ENCODE results near the gene CTSZ.

DNA sequence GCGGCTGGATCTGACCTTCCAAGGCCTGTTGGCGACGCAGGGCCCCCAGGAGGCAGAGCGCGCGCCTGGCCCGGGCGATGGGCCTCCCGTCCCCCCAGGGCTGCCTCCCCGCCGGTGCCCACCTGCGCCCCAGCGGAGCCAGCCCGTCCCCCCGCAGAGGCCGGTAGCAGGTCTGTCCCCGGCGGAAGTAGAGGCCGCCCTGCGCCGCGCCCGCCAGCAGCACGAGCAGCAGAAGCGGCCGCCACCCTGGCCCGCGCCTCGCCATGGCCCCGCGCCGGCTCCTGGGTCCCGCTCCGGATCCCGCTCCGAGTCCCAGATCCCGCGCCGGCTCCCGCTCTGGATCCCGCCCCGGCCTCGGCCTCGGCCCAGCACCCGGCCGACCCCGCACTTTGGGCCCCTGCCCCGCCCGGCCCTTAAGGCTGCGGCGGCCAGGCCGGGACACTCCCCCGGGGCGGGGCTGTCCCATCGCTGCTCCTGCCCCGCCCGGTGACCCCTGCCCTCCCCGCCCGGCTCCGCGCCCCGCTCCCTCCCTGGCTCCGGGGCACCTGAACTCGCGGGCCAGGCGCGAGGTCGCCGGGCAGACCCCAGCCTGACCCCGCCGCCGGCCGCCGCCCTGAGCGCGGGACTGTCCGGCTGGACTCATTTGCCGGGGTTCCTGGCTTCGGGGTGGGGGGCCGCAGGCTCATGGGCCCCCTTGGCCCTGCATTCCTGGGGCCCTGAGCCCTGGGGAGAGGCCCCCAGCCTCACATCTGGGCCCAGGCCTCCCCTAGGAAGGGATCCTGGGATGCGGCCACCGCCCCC lies at the start of gene CTSZ:
- TF ChIP-seq POLR2A (IDR thresholded peaks at IDR 0.05) = peak in 1 of 2 donors; percentile 39
- TF ChIP-seq, protein P1, sequence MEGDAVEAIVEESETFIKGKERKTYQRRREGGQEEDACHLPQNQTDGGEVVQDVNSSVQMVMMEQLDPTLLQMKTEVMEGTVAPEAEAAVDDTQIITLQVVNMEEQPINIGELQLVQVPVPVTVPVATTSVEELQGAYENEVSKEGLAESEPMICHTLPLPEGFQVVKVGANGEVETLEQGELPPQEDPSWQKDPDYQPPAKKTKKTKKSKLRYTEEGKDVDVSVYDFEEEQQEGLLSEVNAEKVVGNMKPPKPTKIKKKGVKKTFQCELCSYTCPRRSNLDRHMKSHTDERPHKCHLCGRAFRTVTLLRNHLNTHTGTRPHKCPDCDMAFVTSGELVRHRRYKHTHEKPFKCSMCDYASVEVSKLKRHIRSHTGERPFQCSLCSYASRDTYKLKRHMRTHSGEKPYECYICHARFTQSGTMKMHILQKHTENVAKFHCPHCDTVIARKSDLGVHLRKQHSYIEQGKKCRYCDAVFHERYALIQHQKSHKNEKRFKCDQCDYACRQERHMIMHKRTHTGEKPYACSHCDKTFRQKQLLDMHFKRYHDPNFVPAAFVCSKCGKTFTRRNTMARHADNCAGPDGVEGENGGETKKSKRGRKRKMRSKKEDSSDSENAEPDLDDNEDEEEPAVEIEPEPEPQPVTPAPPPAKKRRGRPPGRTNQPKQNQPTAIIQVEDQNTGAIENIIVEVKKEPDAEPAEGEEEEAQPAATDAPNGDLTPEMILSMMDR (IDR thresholded peaks at IDR 0.05) = no peak

Measured in uterus (tissue), 2 donors.